NCI-H82 treated with DMSO at 0.1 percent for 48 hours (cell line): ENCODE measurements around the gene DNAH6.
"Not testable (repeated sequence)": the region's sequence is repeated elsewhere in the genome, so short reads cannot be mapped to it uniquely, and the experiment has no call there.

Experiments used
- DNase-seq: peaks from one replicate; lab custom pipeline; 2025; ENCODE audit not compliant: unreplicated experiment; lab: John Stamatoyannopoulos, UW

DNAH6 gene

DNA sequence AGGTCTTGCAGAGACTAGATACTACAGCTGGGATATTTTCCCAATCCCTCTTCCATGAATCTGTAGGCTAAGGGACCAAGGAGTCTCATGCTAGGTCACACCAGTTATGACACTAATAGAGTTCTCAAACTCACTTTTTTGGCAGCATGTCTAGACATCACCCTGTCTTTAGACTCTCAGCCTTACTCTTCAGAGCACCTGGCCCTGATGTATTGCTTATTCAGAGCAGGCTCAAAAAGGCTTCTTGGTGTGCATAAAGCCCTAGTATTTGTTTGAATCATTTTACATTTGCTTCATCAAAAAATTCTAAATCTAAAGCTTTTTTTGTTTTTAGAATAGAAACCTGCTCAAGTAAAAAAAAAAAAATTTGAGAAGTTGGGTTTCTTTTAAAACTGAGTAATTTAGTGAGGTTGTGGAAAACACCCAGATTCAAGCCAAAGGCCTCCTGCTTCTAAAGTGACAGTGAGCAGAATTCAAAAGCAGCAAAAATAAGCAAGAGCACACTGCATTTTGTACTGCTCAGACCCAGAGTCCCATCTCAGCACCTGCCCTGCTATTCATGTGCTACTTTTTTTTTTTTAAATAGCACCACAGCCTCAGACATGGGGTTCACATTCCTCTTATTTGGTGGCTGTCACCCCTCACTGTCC lies 18.0 kb upstream of the DNAH6 start:
- DNase-seq, result no peak

DNA sequence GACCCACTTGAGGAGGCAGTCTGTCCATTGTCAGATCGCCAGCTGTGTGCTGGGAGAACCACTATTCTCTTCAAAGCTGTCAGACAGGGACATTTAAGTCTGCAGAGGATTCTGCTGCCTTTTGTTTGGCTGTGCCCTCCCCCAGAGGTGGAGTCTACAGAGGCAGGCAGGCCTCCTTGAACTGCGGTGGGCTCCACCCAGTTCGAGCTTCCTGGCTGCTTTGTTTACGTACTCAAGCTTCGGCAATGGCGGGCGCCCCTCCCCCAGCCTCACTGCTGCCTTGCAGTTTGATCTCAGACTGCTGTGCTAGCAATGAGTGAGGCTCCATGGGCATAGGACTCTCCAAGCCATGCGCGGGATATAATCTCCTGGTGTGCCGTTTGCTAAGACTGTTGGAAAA lies 5.3 kb upstream of the DNAH6 start:
- DNase-seq, result not testable (repeated sequence)

DNA sequence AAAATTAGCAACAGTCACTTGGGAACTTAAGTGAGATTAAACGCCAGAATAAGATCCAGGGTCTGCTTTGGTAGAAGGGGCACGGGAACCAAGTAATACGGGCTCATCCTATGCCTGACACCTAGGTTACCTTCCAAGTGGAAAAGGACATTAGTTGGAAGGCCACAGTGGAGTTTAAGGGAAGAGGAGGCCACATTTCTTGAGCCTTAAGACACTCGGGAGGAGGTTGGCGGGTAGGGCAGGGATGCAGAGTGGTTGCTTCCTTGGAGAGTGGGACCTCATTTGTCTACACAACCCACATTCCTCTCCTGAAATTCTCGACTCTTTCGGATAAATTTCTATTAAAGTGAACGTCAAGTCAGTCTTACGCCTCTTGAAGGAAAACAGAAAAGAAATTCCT lies 510 bp upstream of the DNAH6 start:
- DNase-seq, result no peak

DNA sequence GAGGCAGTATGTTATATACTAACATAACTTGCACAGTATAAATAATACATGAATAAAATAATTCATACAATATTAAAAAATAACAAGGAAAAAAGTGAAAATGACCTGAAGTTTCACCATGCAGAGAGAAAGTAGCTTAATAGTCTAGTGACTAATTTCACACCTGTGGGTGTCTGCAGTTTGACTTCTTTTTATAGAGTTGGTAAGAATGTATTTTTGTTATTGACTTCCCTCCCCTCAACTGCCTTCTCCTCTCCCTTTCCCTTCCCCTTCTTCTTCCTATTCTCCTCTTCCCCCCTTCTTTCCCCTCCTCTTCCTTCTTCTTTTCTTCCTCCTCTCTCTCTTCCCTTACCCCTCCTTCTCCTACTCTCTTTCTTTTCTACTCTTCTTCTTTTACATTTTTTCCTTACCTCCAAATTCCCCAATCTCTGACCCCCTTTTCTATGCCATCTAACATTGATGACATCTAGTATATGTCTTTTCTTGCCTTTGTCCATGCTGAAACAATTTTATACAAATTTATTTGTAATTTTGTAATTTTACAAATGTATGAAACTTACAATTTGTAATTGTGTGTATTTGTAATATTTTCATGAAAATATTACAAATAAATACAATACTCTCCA lies 3.1 kb downstream of the DNAH6 start:
- DNase-seq, result no peak

DNA sequence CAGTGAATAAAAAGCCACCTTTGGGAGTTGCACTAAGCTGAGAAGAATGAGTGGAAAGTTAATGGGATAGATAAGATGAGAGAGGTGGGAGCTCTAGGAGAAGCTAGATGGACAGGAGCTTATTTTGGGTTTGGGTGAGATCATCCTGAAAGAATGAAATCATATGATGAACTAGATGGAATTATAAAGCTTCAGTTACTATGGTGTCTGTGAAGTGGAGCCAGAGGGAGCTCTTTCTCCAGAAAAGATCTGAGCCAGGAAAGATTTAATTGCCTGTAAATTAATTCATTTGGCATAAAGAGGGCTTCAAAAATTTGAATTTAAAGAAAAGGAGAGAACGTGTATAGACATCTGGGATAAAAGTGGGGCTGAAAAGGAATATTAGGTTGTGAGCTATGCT lies 10.3 kb downstream of the DNAH6 start:
- no peak for DNase-seq

DNA sequence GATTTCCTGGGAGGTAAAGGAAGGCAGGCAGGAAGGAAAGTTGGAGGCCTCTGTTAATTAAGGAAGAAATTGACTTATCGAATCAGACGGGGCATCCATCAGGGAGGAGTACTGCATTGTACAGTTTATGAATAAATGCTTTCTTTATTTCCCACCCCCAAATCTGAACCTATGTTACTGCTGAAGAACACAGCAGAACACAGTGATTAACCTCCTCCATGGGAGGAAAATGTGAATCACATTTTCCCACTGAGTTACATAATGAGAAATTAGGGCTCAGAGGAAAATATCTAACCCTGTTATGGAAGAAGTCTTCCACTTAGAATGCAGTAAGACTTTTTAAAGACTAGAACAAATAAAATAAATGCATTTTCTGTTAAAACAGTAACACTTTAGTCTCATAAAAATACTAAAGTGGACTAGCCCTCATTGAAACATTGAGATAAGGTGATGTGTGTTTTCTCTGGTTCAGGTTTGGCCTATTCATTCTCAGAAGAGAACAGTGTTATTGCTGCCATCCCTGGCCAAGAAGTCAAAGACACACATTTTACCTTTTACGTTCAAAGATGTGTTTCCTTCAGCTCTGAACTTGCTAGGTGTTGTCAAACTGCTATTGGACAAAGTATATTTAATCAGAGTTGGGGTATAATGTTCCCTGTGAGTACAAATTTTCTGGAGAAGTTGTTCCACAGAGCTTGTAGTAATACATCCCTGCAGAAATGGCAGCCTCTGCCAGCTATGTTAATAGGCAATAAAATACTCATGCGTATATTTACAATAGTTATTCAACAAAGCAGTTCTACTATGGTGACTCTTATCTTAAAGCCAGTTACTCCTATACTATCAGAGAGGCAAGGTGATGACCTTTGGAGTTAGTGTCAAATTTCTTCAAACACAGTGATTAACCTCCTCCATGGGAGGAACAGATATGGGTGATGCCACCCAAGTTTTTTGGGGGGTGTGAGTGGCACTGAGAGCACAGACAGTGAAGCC lies 11.1 kb downstream of the DNAH6 start:
- no peak for DNase-seq

DNA sequence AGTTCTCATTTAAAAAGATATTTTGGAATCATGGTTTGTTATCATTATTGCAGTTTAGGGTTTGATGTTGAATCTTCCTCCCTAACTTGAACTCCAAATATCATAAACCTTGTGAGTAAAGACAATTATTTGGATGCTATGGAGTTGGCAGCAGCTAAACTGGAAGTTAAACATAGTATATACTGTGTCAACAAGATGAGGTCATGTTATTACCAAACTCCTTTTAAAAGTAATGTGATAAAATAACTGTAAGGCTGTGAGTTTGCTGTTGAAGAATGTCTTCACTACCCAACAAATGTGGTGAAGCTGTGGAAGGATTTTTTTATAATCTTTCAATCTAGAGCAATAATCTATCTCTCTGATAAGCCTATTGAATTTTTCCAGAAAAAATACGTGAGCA lies 16.0 kb downstream of the DNAH6 start:
- DNase-seq, result no peak

DNA sequence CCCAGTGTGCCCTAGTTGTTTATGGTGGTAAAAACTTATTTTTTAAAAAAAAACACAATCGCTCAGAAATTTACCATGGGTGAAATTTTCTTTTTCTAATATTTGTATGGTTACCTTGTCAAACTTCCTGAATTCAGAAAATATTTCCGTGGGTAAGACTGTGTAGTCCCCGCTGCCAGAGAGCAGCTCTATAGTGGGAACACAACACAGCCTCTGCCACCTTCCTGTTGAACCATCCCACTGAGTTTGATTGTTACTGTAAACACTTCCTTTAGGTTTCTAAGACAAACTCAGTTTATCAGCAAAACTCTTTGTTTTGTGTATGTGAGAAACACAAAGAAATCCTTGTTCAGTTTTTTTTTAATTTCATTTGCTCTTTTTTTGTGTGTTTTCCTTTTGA lies 17.9 kb downstream of the DNAH6 start:
- no peak for DNase-seq

DNA sequence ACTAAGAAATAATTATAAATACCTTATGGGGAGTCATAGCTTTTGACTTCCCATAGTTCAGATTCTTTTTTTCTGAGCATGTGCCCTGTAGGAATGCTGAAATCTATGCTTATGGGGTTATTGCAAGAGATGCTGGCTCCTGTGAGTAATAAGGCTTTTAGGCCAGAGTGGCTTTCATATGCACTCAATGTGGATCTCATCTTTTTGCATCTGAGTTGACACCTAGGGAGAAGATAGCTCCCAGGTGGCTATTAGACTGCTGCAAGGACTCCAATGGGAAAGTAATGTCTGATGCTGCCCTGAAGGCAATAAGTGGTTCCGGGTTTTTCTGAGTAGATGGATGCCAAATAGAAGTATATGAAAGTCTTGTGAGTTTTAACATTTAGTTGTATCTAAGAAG lies 21.0 kb downstream of the DNAH6 start:
- DNase-seq, result no peak

DNA sequence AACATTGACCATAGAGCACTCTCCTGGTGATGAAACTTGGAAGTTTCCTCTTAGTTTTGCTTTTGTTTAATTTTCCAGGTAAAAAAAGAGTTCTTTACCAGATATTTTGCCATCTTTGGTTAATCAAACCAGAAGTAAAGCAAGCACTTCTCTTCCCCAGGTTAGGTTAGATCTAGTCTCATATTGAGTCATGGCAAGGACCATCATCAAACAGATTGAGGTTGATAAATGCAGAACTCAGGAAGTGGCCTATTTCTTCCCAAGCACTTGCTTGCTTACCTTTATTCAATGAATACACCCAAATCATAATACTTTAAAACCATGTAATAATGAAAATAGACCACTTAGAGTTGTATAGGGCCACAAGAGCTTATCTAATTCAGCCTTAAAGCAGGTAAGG lies 23.4 kb downstream of the DNAH6 start:
- no peak for DNase-seq

DNA sequence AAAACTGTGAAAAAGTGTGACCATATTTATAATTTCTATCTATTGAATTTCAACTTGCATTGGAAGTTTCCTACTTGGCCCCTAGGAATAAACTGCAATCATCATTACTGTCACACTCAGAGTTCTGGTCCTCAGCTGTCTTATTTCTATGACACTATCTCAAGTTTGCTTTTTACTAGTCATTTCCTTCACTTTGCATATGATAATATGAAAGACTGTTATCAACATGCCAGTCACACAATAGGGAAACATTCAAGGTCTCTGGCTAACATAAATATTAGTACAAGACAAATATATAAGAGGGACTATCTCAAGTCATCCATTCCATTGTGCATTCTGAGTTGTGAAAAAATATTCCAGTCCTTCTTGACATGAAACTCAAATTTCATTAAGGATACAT lies 28.7 kb downstream of the DNAH6 start:
- DNase-seq, result no peak

DNA sequence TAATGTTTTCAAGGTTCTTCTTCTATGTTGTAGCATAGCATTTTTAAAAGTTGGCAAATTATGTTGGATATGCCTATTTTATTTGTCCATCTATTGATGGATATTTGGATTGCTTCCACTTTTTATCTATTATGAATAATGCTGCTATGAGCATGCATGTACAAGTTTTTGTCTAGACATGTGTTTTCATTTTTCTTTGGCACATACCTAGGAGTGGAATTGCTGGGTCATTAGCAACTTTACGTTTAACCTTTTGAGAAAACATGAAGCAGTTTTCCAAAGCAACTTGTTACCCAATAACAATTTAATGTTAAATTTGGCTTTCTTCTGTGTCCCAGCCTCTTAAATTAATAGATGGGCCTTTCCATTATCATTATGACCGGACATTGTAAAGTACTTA lies 30.3 kb downstream of the DNAH6 start:
- no peak for DNase-seq

DNA sequence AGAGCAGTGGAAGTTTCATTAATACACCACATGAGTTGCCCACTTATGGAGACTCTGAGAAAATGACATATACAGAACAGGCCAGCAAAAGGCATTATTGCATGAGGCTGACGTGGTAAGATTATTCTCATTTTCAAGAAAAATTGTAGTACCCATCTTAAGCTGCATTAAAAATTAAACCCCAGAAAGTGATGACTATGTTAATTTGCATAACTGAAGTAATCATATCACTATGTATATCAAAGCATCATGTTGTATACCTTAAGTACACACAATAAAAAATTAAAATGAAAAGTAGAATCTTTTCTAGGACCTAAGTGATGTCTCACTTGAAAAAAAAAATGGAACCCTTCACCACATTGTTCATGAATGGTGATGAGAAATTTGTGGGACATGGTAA lies 32.0 kb downstream of the DNAH6 start:
- no peak for DNase-seq

DNA sequence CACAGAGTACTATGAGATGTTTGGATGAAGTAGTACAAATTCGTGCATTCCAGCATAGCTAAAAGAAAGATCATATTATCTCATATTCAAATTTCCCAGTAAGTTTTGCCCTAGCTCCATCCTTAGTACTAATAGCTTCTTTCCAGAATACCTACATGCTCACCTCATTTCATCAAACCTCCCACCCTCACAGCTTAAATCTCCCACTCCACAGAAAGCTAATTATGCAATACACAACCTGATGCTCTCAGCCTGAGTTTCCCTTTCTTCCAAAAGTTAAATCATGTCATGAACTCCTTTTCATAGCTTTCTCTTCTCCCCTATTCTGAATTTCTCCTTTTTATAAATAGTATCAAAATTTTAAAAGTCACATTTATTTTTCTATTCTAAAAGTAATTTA lies 34.6 kb downstream of the DNAH6 start:
- no peak for DNase-seq

DNA sequence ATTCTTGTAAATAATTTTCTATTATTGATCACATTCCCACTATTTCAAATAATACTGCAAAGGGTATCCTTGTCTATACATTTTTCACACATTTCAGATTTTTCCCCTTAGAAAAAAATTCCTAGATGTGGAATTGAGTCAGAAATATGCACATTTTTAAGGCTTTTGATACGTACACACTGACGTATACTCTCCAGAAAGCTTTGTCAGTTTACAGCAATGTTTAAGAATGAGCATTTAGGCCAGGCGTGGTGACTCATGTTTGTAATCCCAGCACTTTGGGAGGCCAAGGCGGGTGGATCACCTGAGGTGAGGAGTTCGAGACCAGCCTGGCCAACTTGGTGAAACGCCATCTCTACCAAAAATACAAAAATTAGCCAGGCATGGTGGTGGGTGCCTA lies 35.2 kb downstream of the DNAH6 start:
- not testable (repeated sequence) for DNase-seq

DNA sequence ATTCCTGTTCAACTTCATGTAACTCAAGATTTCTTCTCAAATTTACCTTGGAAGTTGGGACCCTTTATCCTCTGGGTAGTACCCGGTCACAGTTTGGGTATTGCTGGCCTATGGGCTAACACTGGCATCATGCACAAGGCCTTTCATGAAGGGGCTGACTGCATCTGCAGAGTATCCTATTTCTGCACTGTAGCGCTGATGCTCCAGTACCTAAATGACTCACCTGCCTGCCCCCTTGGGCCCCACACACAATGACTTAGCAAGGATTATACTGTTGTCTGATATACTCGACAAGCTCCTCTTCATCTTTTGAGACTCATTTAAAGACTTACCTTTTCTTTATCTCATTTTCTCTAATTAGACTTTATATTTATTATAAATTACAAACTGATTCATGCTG lies 39.9 kb downstream of the DNAH6 start:
- no peak for DNase-seq

DNA sequence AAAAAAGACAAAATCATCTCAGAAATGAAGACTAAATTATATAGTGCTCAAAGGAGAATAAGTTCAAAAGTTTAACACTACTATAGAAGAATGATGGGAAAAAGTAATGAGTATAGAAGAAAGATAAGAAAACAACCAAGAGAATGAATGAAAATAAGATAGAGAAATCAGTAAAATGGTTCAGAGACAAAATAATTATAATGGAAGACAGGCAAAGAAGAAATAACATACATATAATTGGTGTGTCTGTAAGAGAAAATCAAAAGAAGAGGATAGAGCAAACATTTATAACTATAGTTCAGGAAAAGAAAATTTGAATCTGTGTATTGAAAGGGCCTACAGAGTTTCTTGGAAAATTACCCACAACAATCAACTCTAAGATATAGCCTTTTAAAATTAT lies 43.5 kb downstream of the DNAH6 start:
- DNase-seq, result no peak

DNA sequence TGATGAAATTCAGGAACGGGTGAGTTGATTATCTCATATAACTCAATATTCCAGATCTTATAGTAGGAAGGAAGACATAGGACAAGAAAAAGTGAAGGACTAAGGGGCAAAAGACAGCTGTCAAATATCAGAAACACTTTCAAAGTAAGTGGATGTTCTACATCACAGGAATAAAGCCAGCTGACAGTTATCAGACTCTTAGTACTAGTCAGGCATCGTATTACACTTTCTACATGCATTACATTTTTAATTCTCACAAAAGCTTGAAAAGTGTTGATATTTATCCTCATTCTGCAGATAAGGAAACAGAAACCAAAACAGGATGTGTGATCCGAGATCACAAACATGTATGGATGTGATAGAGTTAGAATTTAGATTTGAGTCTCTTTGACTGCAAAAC lies 63.4 kb downstream of the DNAH6 start:
- DNase-seq, result no peak

DNA sequence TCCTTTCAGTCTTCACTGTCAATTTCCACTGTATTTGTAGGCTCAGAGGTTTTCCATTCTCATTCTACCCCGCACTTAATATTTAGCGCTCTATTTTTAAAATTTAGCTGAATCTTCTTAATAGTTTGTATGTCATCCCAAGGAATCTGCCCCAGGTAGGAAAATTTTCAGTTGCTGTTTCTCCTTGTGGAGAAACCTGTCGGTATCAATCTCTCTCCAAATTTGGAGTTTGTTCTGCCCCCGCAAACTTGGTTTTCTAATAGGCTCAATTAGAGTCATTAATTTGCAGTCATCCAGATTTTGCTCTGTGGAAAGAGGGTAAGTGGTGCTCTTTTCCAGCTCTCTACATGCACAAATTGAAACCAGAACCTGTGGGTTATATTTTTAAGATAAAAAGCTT lies 87.6 kb downstream of the DNAH6 start:
- no peak for DNase-seq

DNA sequence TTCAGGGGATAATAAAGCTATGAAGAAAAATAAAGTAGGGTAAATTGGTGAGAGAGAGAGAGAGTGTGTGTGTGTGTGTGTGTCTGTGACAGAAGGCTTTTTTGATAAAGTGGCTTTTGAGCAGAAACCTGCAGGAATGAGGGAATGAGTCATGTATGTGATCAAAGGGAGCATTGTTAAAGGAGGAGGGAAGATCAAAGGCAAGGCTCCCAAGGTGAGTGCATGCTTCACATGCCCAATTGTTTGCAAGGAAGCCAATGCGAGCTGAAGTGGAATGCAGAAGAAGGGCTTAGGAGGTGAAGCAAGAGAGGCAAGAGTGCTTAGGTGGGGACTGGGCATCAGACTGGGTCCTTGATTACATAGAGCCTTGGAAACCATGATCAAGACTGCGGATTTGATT lies 96.8 kb downstream of the DNAH6 start:
- DNase-seq, result no peak

DNA sequence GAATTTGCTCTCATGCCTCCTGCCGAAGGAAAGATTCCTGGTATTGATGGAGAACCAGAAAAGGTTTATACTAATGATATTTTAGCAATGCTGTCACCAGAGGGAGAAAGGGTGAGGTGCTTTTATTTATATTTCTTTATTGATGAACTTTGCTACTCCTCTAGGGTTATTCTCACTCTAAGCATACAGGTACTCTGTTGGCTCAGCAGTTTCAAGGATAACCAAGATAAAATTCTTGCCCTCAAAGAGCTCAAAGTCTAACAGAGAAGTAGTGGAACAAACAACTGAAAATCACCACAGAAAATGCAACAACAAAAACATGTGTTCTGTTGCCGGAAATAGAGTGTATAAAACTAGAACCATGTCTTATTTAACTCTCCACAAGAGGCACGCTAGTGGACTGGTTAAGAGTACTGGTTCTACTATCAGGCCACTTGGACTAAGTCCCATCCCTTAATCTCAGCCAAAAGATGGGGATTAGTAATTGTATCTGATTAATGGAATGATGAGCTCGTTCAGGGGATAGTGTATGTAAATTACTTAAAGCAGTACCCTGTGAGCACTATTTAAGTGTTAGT lies 103.6 kb downstream of the DNAH6 start:
- DNase-seq, result peak; percentile 8

DNA sequence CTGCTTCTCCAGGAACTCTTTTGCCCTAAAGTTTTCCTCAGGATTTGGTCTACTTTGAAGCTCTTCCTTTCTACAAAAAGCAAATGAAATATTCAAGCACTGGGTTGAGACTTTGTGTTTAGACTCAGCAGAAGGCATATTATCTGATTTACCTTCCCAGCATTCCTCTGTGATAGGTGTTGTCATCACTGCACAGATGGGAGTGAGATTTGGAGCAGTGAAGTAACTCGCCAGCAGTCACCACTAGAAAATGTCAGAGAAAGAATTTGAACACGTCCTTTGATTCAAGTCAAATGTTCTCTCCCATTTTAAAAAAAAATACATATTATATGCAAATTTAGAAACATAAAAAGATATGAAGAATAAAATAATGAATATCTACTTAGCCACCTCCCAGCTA lies 112.2 kb downstream of the DNAH6 start:
- DNase-seq, result no peak
